Suppressor macrophage treated with lipopolysaccharide for 1 hour (primary cell): ENCODE results near the gene KSR2.

Source experiments
- DNase-seq, 3 donors: peaks; one replicate each; pipeline ENCODE4 v3.0.0-alpha.2; 2020 to 2022

The KSR2 gene

GRCh38 chr12:117854339-117855012 is 114.3 kb downstream of the KSR2 start:
- peak; percentile 59 to 64 (median 63) for DNase-seq

- DNase-seq: no peak
Measured at GRCh38 chr12:117853600-117853999, 115.2 kb downstream of the KSR2 start.

GRCh38 chr12:117850048-117850447 is 118.7 kb downstream of the KSR2 start:
- peak; percentile 36 to 56 (median 56) for DNase-seq

GRCh38 chr12:117847371-117847770 is 121.4 kb downstream of the KSR2 start:
- no peak for DNase-seq

GRCh38 chr12:117845271-117845904 is 123.4 kb downstream of the KSR2 start:
- DNase-seq: no peak

GRCh38 chr12:117844114-117844830 is 124.5 kb downstream of the KSR2 start:
- DNase-seq: peak; percentile 36 to 60 (median 45)

- no peak for DNase-seq
Measured at GRCh38 chr12:117842630-117843029, 126.2 kb downstream of the KSR2 start.

- DNase-seq: no peak
Measured at GRCh38 chr12:117842220-117842619, 126.6 kb downstream of the KSR2 start.

- DNase-seq: no peak
Measured at GRCh38 chr12:117837737-117838050, 131.1 kb downstream of the KSR2 start.

- peak; percentile 74 to 79 (median 78) for DNase-seq
Measured at GRCh38 chr12:117836999-117837736, 131.6 kb downstream of the KSR2 start.

GRCh38 chr12:117836476-117836875 is 132.3 kb downstream of the KSR2 start:
- DNase-seq: no peak

- no peak for DNase-seq
Measured at GRCh38 chr12:117835156-117835555, 133.6 kb downstream of the KSR2 start.

GRCh38 chr12:117832459-117833457 is 136.0 kb downstream of the KSR2 start:
- DNase-seq: no peak

- no peak for DNase-seq
Measured at GRCh38 chr12:117830471-117830870, 138.3 kb downstream of the KSR2 start.

GRCh38 chr12:117829108-117829507 is 139.7 kb downstream of the KSR2 start:
- no peak for DNase-seq

- no peak for DNase-seq
Measured at GRCh38 chr12:117827660-117828059, 141.1 kb downstream of the KSR2 start.

GRCh38 chr12:117825827-117826226 is 143.0 kb downstream of the KSR2 start:
- no peak for DNase-seq

GRCh38 chr12:117821480-117822175 is 147.2 kb downstream of the KSR2 start:
- DNase-seq: no peak

- no peak for DNase-seq
Measured at GRCh38 chr12:117820216-117820907, 148.4 kb downstream of the KSR2 start.

- no peak for DNase-seq
Measured at GRCh38 chr12:117819160-117819559, 149.6 kb downstream of the KSR2 start.

GRCh38 chr12:117818400-117818799 is 150.4 kb downstream of the KSR2 start:
- no peak for DNase-seq
